ENCODE results near the gene GRIA4. TPM values are rescaled to one million over a fixed set of nuclear protein-coding genes. Genes with fewer than 3 reads are reported as not detected.

The GRIA4 gene
- total and polyA plus RNA-seq, 4 donors: 49.0 to 206 (median 104) TPM

DNA sequence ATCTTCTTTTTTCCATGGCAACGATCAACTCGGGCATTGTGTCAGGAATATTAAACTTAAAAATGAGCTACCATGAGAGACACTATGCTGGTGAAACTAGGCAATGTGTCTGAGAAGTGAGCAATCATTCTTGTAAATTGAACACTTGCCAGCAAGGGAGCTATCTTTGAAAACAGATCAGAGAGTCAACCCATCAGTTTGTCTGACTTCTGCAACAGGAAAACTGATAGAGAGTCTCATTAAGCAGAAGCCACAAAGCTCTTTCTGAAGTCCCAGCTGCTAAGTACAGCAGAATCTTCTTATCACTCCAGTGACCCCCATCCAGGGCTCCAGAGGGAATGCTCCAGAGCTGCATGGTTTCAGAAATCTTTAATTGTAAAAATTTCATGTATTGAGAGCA, 297.4 kb downstream of the GRIA4 start:
- H3K27me3 ChIP-seq (ENCODE audit: control insufficient read depth, insufficient read depth, low read length): no peaks in the 10 kb centered on the region

GRCh38 chr11:105910095-105910715, 300.3 kb downstream of the GRIA4 start:
- no peak for DNase-seq (ENCODE audit: low read depth in 4 of 6, low spot score in 6 of 6)
- Histone ChIP-seq H3K27ac (ENCODE audit: low read depth, low read length) (no peak overlapping the region), H3K4me3 (ENCODE audit: low read depth, low read length) (no peak overlapping the region), H3K27me3 (ENCODE audit: control insufficient read depth, insufficient read depth, low read length) (no peaks in the 10 kb centered on the region), H3K36me3 (ENCODE audit: control insufficient read depth, insufficient read depth, low read length) (no peaks in the 10 kb centered on the region), H3K4me1 (ENCODE audit: control insufficient read depth, insufficient read depth, low read length) (no peaks in the 10 kb centered on the region), H3K9me3 (ENCODE audit: control insufficient read depth, insufficient read depth, low read length) (no peaks in the 10 kb centered on the region)
- WGBS (ENCODE audit: insufficient coverage): 90% methylated on average over 3 of the region's 5 CpGs

More for the DNA sequence above, 297.4 kb downstream of the GRIA4 start:
- peak in 1 of 6 donors; percentile 74 for DNase-seq (ENCODE audit: low read depth in 4 of 6, low spot score in 6 of 6)
- no peak overlapping the region for H3K4me3 ChIP-seq (ENCODE audit: low read depth, low read length)
- WGBS (ENCODE audit: insufficient coverage): no CpG with 5 or more reads among the region's 2 CpGs
- no peaks in the 10 kb centered on the region for H3K36me3 ChIP-seq (ENCODE audit: control insufficient read depth, insufficient read depth, low read length)
- H3K4me1 ChIP-seq (ENCODE audit: control insufficient read depth, insufficient read depth, low read length): no peaks in the 10 kb centered on the region
- H3K27ac ChIP-seq (ENCODE audit: low read depth, low read length): no peak overlapping the region
- H3K9me3 ChIP-seq (ENCODE audit: control insufficient read depth, insufficient read depth, low read length): no peaks in the 10 kb centered on the region

GRCh38 chr11:105911454-105911853, 301.6 kb downstream of the GRIA4 start:
- Histone ChIP-seq H3K27ac (ENCODE audit: low read depth, low read length) (no peak overlapping the region), H3K27me3 (ENCODE audit: control insufficient read depth, insufficient read depth, low read length) (no peaks in the 10 kb centered on the region), H3K9me3 (ENCODE audit: control insufficient read depth, insufficient read depth, low read length) (no peaks in the 10 kb centered on the region), H3K4me1 (ENCODE audit: control insufficient read depth, insufficient read depth, low read length) (no peaks in the 10 kb centered on the region), H3K4me3 (ENCODE audit: low read depth, low read length) (no peak overlapping the region), H3K36me3 (ENCODE audit: control insufficient read depth, insufficient read depth, low read length) (no peaks in the 10 kb centered on the region)
- WGBS (ENCODE audit: insufficient coverage): no CpG with 5 or more reads among the region's 1 CpG
- DNase-seq (ENCODE audit: low read depth in 4 of 6, low spot score in 6 of 6): no peak

DNA sequence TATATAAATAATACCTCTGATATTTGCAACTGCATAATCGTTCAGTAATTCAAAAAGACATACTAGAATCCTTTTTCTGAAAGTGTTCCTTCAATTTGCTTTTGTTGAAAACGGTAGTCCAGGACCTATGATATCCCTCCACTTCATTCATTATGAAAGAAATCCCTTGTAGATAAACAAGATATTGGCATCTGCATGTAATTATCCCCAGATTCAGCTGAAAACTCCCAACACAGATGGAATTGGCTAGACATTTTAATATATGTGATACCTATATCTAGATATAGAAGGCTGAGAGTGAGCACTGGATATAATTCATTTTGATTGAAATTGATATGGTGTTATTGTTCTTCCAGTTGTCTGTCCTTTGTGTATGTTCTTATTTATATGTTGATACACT, 302.8 kb downstream of the GRIA4 start:
- H3K36me3 ChIP-seq (ENCODE audit: control insufficient read depth, insufficient read depth, low read length): no peaks in the 10 kb centered on the region
- H3K27ac ChIP-seq (ENCODE audit: low read depth, low read length): no peak overlapping the region
- no peak overlapping the region for H3K4me3 ChIP-seq (ENCODE audit: low read depth, low read length)
- H3K27me3 ChIP-seq (ENCODE audit: control insufficient read depth, insufficient read depth, low read length): no peaks in the 10 kb centered on the region
- H3K9me3 ChIP-seq (ENCODE audit: control insufficient read depth, insufficient read depth, low read length): no peaks in the 10 kb centered on the region
- no CpG with 5 or more reads among the region's 2 CpGs for WGBS (ENCODE audit: insufficient coverage)
- DNase-seq (ENCODE audit: low read depth in 4 of 6, low spot score in 6 of 6): no peak
- H3K4me1 ChIP-seq (ENCODE audit: control insufficient read depth, insufficient read depth, low read length): no peaks in the 10 kb centered on the region

DNA sequence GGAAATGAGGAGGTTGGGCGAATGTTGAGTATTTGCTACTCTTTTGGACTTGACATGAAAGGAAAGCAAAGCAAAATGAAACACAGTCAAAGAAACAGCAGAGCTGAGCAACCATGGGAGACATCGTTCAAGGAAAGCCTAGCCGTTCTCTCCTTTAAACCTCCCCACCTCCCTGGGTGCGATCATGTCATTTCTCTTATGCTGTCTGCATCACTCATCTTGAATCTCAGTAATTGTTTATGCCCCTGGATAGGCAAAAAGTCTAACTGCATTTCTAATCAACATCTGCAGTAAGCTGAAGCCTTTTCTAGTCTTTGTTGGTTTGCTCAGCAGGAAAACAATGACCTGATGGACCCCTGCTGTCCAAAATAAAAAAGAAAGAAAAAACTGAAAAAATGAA, 305.1 kb downstream of the GRIA4 start:
- no peak overlapping the region for H3K27ac ChIP-seq (ENCODE audit: low read depth, low read length)
- no peaks in the 10 kb centered on the region for H3K9me3 ChIP-seq (ENCODE audit: control insufficient read depth, insufficient read depth, low read length)
- H3K27me3 ChIP-seq (ENCODE audit: control insufficient read depth, insufficient read depth, low read length): no peaks in the 10 kb centered on the region
- 34% methylated on average over 2 of the region's 4 CpGs for WGBS (ENCODE audit: insufficient coverage)
- H3K36me3 ChIP-seq (ENCODE audit: control insufficient read depth, insufficient read depth, low read length): no peaks in the 10 kb centered on the region
- no peak for DNase-seq (ENCODE audit: low read depth in 4 of 6, low spot score in 6 of 6)
- H3K4me1 ChIP-seq (ENCODE audit: control insufficient read depth, insufficient read depth, low read length): no peaks in the 10 kb centered on the region
- H3K4me3 ChIP-seq (ENCODE audit: low read depth, low read length): no peak overlapping the region

DNA sequence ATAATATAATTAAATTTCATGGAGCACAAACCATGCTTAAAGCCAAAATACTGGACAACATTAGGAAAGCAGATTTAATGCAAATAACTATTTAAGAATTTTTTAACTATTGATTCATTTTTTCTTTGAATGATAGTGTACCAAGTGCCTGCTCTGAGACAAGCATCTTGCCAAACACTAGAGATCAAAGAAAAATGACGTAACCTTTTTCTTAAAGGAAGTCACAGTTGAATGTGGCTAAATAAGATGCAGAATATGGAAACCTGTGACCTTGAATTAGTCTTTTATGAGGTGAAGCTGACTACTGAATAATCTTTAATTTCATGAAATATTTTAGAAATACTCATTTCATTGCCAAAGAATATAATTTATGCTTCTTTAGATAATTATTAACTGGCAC, 308.2 kb downstream of the GRIA4 start:
- H3K27ac ChIP-seq (ENCODE audit: low read depth, low read length): no peak overlapping the region
- no peaks in the 10 kb centered on the region for H3K9me3 ChIP-seq (ENCODE audit: control insufficient read depth, insufficient read depth, low read length)
- H3K4me1 ChIP-seq (ENCODE audit: control insufficient read depth, insufficient read depth, low read length): no peaks in the 10 kb centered on the region
- DNase-seq (ENCODE audit: low read depth in 4 of 6, low spot score in 6 of 6): no peak
- no CpG with 5 or more reads among the region's 1 CpG for WGBS (ENCODE audit: insufficient coverage)
- H3K36me3 ChIP-seq (ENCODE audit: control insufficient read depth, insufficient read depth, low read length): no peaks in the 10 kb centered on the region
- H3K4me3 ChIP-seq (ENCODE audit: low read depth, low read length): no peak overlapping the region
- no peaks in the 10 kb centered on the region for H3K27me3 ChIP-seq (ENCODE audit: control insufficient read depth, insufficient read depth, low read length)

- DNase-seq (ENCODE audit: low read depth in 4 of 6, low spot score in 6 of 6): peak in 1 of 6 donors; percentile 56
- no peaks in the 10 kb centered on the region for H3K4me1 ChIP-seq (ENCODE audit: control insufficient read depth, insufficient read depth, low read length)
Observed at GRCh38 chr11:105918600-105918999, 308.7 kb downstream of the GRIA4 start.

DNA sequence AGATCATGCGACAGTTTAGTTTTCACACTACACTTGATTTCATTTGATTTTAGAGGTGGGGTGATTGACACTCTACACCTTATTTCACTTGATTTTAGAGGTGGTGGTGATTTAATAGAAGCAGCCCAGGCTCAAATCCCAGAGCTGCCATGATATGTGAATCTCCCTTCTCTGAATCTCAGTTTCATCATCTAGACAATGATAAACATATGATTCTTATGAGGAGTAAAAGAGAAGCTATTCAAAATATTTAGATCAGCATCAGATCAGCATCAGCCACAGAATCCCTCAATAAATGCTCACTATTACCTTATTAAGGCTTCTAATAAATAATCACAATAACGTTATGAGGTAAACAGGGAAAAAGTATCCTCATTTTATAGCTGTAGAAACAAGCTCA, 313.4 kb downstream of the GRIA4 start:
- no peak for DNase-seq (ENCODE audit: low read depth in 4 of 6, low spot score in 6 of 6)
- WGBS (ENCODE audit: insufficient coverage): no CpG with 5 or more reads among the region's 2 CpGs
- H3K27me3 ChIP-seq (ENCODE audit: control insufficient read depth, insufficient read depth, low read length): no peaks in the 10 kb centered on the region
- no peak overlapping the region for H3K4me3 ChIP-seq (ENCODE audit: low read depth, low read length)
- H3K27ac ChIP-seq (ENCODE audit: low read depth, low read length): no peak overlapping the region
- H3K36me3 ChIP-seq (ENCODE audit: control insufficient read depth, insufficient read depth, low read length): no peaks in the 10 kb centered on the region
- H3K9me3 ChIP-seq (ENCODE audit: control insufficient read depth, insufficient read depth, low read length): no peaks in the 10 kb centered on the region
- H3K4me1 ChIP-seq (ENCODE audit: control insufficient read depth, insufficient read depth, low read length): no peaks in the 10 kb centered on the region

More at GRCh38 chr11:105918600-105918999, 308.7 kb downstream of the GRIA4 start:
- Histone ChIP-seq H3K9me3 (ENCODE audit: control insufficient read depth, insufficient read depth, low read length) (no peaks in the 10 kb centered on the region), H3K36me3 (ENCODE audit: control insufficient read depth, insufficient read depth, low read length) (no peaks in the 10 kb centered on the region), H3K27ac (ENCODE audit: low read depth, low read length) (no peak overlapping the region), H3K27me3 (ENCODE audit: control insufficient read depth, insufficient read depth, low read length) (no peaks in the 10 kb centered on the region), H3K4me3 (ENCODE audit: low read depth, low read length) (no peak overlapping the region)

DNA sequence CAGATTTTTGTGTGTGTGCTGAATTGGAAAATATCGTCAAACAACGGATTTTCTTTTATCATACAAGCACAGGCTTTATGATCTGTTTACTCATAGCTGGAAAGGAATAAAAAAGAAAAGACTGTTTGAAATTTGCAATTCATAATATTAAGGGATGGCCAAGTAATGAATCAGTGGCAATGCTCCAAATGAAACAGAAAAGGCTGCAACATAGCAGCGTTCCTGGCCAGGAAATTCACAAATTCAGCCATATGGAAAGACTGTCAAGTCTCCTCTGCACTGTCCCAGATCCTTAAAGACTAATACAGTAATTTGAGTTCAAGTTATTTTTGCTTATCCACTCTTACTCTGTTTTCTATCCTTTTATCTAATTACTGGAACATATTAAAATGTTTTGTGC, 313.9 kb downstream of the GRIA4 start:
- H3K36me3 ChIP-seq (ENCODE audit: control insufficient read depth, insufficient read depth, low read length): no peaks in the 10 kb centered on the region
- H3K4me1 ChIP-seq (ENCODE audit: control insufficient read depth, insufficient read depth, low read length): no peaks in the 10 kb centered on the region
- no peaks in the 10 kb centered on the region for H3K27me3 ChIP-seq (ENCODE audit: control insufficient read depth, insufficient read depth, low read length)
- DNase-seq (ENCODE audit: low read depth in 4 of 6, low spot score in 6 of 6): peak in 2 of 6 donors; percentile 27 to 83
- H3K9me3 ChIP-seq (ENCODE audit: control insufficient read depth, insufficient read depth, low read length): no peaks in the 10 kb centered on the region
- WGBS (ENCODE audit: insufficient coverage): 33% methylated on average over 1 of the region's 3 CpGs
- H3K27ac ChIP-seq (ENCODE audit: low read depth, low read length): no peak overlapping the region
- no peak overlapping the region for H3K4me3 ChIP-seq (ENCODE audit: low read depth, low read length)

DNA sequence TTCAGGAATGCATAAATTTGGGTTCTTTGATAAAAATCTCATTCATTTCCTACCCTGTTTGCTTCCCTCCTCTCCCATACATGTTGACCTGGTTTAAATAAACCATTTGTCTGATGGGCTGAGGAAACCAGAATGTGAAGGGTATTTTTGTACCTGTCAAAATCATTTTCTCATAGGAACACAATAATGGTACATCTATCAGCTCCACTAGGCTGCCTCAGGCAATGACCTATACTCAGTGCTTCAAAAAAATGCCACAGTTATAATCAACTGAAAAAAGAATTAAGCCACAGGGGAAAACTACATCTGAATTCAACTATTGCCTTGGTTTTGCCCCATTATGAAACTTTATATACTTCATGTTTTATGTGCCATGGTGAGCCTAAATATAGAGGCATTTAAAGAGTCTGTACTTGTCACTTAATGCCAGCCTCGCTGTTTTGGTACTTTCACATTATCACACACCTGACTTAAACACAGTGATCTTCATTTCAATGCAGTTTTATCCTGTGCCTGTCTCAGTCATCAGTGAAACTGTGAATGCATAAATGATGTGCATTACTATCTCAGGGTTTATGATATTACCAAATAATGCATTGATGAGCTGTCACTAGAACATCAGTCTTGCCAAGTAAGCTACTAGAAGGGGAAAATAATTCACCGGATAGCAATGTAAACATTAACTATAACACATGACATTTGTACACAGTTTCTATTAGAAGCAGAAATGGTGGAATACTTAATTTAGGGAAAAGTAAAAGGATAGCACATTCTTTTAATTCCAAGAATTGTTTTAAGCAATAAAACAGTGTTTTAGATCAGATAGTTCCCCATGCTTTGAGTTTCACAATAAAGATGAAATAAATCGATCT, 319.4 kb downstream of the GRIA4 start:
- no peaks in the 10 kb centered on the region for H3K4me1 ChIP-seq (ENCODE audit: control insufficient read depth, insufficient read depth, low read length)
- no CpG with 5 or more reads among the region's 3 CpGs for WGBS (ENCODE audit: insufficient coverage)
- no peaks in the 10 kb centered on the region for H3K36me3 ChIP-seq (ENCODE audit: control insufficient read depth, insufficient read depth, low read length)
- no peak for DNase-seq (ENCODE audit: low read depth in 4 of 6, low spot score in 6 of 6)
- H3K27ac ChIP-seq (ENCODE audit: low read depth, low read length): no peak overlapping the region
- H3K4me3 ChIP-seq (ENCODE audit: low read depth, low read length): no peak overlapping the region
- H3K9me3 ChIP-seq (ENCODE audit: control insufficient read depth, insufficient read depth, low read length): no peaks in the 10 kb centered on the region
- H3K27me3 ChIP-seq (ENCODE audit: control insufficient read depth, insufficient read depth, low read length): no peaks in the 10 kb centered on the region

Data from spinal cord (tissue), 10 donors.